ENCODE measurements around the gene AQP2.
A peak's percentile ranks its signal among the peaks of the same experiment; 100 is the strongest.

AQP2 gene

GRCh38 chr12:49943625-49943960, 6.9 kb upstream of the AQP2 start:
- no peak overlapping the region for H3K4me3 ChIP-seq (ENCODE audit: low read depth, low read length)
- no peak overlapping the region for H4K12ac ChIP-seq (ENCODE audit: low read depth, low read length)
- no peak for DNase-seq
- no peaks in the 10 kb centered on the region for H3K79me1 ChIP-seq (ENCODE audit: low read length)
- no peak overlapping the region for H3K18ac ChIP-seq (ENCODE audit: low read length)
- H4K91ac ChIP-seq (ENCODE audit: low read depth, low read length), result no peak overlapping the region
- no peak overlapping the region for H2AK5ac ChIP-seq (ENCODE audit: low read length)
- H3K27me3 ChIP-seq (ENCODE audit: insufficient read depth, low read length), result no peaks in the 10 kb centered on the region
- no peak overlapping the region for H3K9ac ChIP-seq (ENCODE audit: low read length)
- no CpG with 5 or more reads among the region's 1 CpG for WGBS (ENCODE audit: extremely low coverage, insufficient coverage, insufficient read length)
- H3K36me3 ChIP-seq (ENCODE audit: control insufficient read depth in 1 of 2, insufficient read depth in 2 of 2, low read length in 2 of 2), result no peaks in the 10 kb centered on the region
- no peak overlapping the region for H4K8ac ChIP-seq (ENCODE audit: low read depth, low read length)
- no peak overlapping the region for H2AFZ ChIP-seq (ENCODE audit: insufficient read depth, low read length, poor library complexity)
- H3K14ac ChIP-seq (ENCODE audit: low read length), result no peak overlapping the region
- H3K4me2 ChIP-seq (ENCODE audit: low read length), result no peak overlapping the region
- H3K27ac ChIP-seq (ENCODE audit: low read depth, low read length), result no peak overlapping the region
- H3K9me3 ChIP-seq (ENCODE audit: insufficient read depth, low read depth, low read length), result no peaks in the 10 kb centered on the region
- no peak overlapping the region for H2BK120ac ChIP-seq (ENCODE audit: insufficient read depth, low read length, poor library complexity)
- H3K23ac ChIP-seq (ENCODE audit: low read length), result no peak overlapping the region
- H3K4me1 ChIP-seq (ENCODE audit: control insufficient read depth in 1 of 2, insufficient read depth in 2 of 2, low read length in 2 of 2), result peaks cover 0 to 2% of the 10 kb centered on the region in 2 experiments
- H2BK5ac ChIP-seq (ENCODE audit: low read depth, low read length, poor library complexity), result no peak overlapping the region
- no peak overlapping the region for H3K4ac ChIP-seq (ENCODE audit: low read depth, low read length)
- no peaks in the 10 kb centered on the region for H3K79me2 ChIP-seq (ENCODE audit: control insufficient read depth, insufficient read depth, low read length, poor library complexity)
- no peak overlapping the region for H2BK12ac ChIP-seq (ENCODE audit: low read length)

GRCh38 chr12:49944046-49944445, 6.5 kb upstream of the AQP2 start:
- H3K79me2 ChIP-seq (ENCODE audit: control insufficient read depth, insufficient read depth, low read length, poor library complexity), result no peaks in the 10 kb centered on the region
- no peak overlapping the region for H4K91ac ChIP-seq (ENCODE audit: low read depth, low read length)
- H2BK5ac ChIP-seq (ENCODE audit: low read depth, low read length, poor library complexity), result no peak overlapping the region
- no peak overlapping the region for H3K27ac ChIP-seq (ENCODE audit: low read depth, low read length)
- no peak overlapping the region for H4K12ac ChIP-seq (ENCODE audit: low read depth, low read length)
- H2BK12ac ChIP-seq (ENCODE audit: low read length), result no peak overlapping the region
- no peak for DNase-seq
- no peak overlapping the region for H3K4me2 ChIP-seq (ENCODE audit: low read length)
- no peak overlapping the region for H3K9ac ChIP-seq (ENCODE audit: low read length)
- no peaks in the 10 kb centered on the region for H3K79me1 ChIP-seq (ENCODE audit: low read length)
- H2AK5ac ChIP-seq (ENCODE audit: low read length), result no peak overlapping the region
- no peaks in the 10 kb centered on the region for H3K9me3 ChIP-seq (ENCODE audit: insufficient read depth, low read depth, low read length)
- no peak overlapping the region for H3K4ac ChIP-seq (ENCODE audit: low read depth, low read length)
- H3K27me3 ChIP-seq (ENCODE audit: insufficient read depth, low read length), result no peaks in the 10 kb centered on the region
- H4K8ac ChIP-seq (ENCODE audit: low read depth, low read length), result no peak overlapping the region
- no peak overlapping the region for H2AFZ ChIP-seq (ENCODE audit: insufficient read depth, low read length, poor library complexity)
- H3K23ac ChIP-seq (ENCODE audit: low read length), result no peak overlapping the region
- H2BK120ac ChIP-seq (ENCODE audit: insufficient read depth, low read length, poor library complexity), result no peak overlapping the region
- H3K18ac ChIP-seq (ENCODE audit: low read length), result no peak overlapping the region
- H3K4me1 ChIP-seq (ENCODE audit: control insufficient read depth in 1 of 2, insufficient read depth in 2 of 2, low read length in 2 of 2), result peaks cover 0 to 2% of the 10 kb centered on the region in 2 experiments
- H3K36me3 ChIP-seq (ENCODE audit: control insufficient read depth in 1 of 2, insufficient read depth in 2 of 2, low read length in 2 of 2), result no peaks in the 10 kb centered on the region
- H3K4me3 ChIP-seq (ENCODE audit: low read depth, low read length), result no peak overlapping the region
- H3K14ac ChIP-seq (ENCODE audit: low read length), result no peak overlapping the region
- no CpG with 5 or more reads among the region's 5 CpGs for WGBS (ENCODE audit: extremely low coverage, insufficient coverage, insufficient read length)

GRCh38 chr12:49944718-49945117, 5.8 kb upstream of the AQP2 start:
- H2BK5ac ChIP-seq (ENCODE audit: low read depth, low read length, poor library complexity), result no peak overlapping the region
- no peak overlapping the region for H2BK12ac ChIP-seq (ENCODE audit: low read length)
- H4K12ac ChIP-seq (ENCODE audit: low read depth, low read length), result no peak overlapping the region
- no peak overlapping the region for H3K4me2 ChIP-seq (ENCODE audit: low read length)
- H3K27ac ChIP-seq (ENCODE audit: low read depth, low read length), result no peak overlapping the region
- H2AK5ac ChIP-seq (ENCODE audit: low read length), result no peak overlapping the region
- no peak overlapping the region for H4K91ac ChIP-seq (ENCODE audit: low read depth, low read length)
- H3K4me1 ChIP-seq (ENCODE audit: control insufficient read depth in 1 of 2, insufficient read depth in 2 of 2, low read length in 2 of 2), result peaks cover 0 to 2% of the 10 kb centered on the region in 2 experiments
- H3K23ac ChIP-seq (ENCODE audit: low read length), result no peak overlapping the region
- no peak overlapping the region for H3K4me3 ChIP-seq (ENCODE audit: low read depth, low read length)
- no peaks in the 10 kb centered on the region for H3K36me3 ChIP-seq (ENCODE audit: control insufficient read depth in 1 of 2, insufficient read depth in 2 of 2, low read length in 2 of 2)
- DNase-seq, result no peak
- no peak overlapping the region for H2BK120ac ChIP-seq (ENCODE audit: insufficient read depth, low read length, poor library complexity)
- no peaks in the 10 kb centered on the region for H3K79me1 ChIP-seq (ENCODE audit: low read length)
- no peak overlapping the region for H3K4ac ChIP-seq (ENCODE audit: low read depth, low read length)
- H3K27me3 ChIP-seq (ENCODE audit: insufficient read depth, low read length), result no peaks in the 10 kb centered on the region
- no CpG with 5 or more reads among the region's 3 CpGs for WGBS (ENCODE audit: extremely low coverage, insufficient coverage, insufficient read length)
- H3K9me3 ChIP-seq (ENCODE audit: insufficient read depth, low read depth, low read length), result no peaks in the 10 kb centered on the region
- H3K79me2 ChIP-seq (ENCODE audit: control insufficient read depth, insufficient read depth, low read length, poor library complexity), result no peaks in the 10 kb centered on the region
- H4K8ac ChIP-seq (ENCODE audit: low read depth, low read length), result no peak overlapping the region
- no peak overlapping the region for H3K18ac ChIP-seq (ENCODE audit: low read length)
- H2AFZ ChIP-seq (ENCODE audit: insufficient read depth, low read length, poor library complexity), result no peak overlapping the region
- no peak overlapping the region for H3K14ac ChIP-seq (ENCODE audit: low read length)
- H3K9ac ChIP-seq (ENCODE audit: low read length), result no peak overlapping the region

GRCh38 chr12:49945394-49946080, 5.0 kb upstream of the AQP2 start:
- Histone ChIP-seq H3K79me1 (ENCODE audit: low read length) (no peaks in the 10 kb centered on the region), H3K27ac (ENCODE audit: low read depth, low read length) (no peak overlapping the region), H3K18ac (ENCODE audit: low read length) (no peak overlapping the region), H3K9me3 (ENCODE audit: insufficient read depth, low read depth, low read length) (no peaks in the 10 kb centered on the region), H3K23ac (ENCODE audit: low read length) (no peak overlapping the region), H4K12ac (ENCODE audit: low read depth, low read length) (no peak overlapping the region), H2BK12ac (ENCODE audit: low read length) (no peak overlapping the region), H3K4me2 (ENCODE audit: low read length) (peak overlapping the region; percentile 64), H3K4me3 (ENCODE audit: low read depth, low read length) (no peak overlapping the region), H3K4me1 (ENCODE audit: control insufficient read depth in 1 of 2, insufficient read depth in 2 of 2, low read length in 2 of 2) (peaks cover 0 to 2% of the 10 kb centered on the region in 2 experiments), H3K4ac (ENCODE audit: low read depth, low read length) (no peak overlapping the region), H3K79me2 (ENCODE audit: control insufficient read depth, insufficient read depth, low read length, poor library complexity) (no peaks in the 10 kb centered on the region), H4K8ac (ENCODE audit: low read depth, low read length) (no peak overlapping the region), H3K27me3 (ENCODE audit: insufficient read depth, low read length) (no peaks in the 10 kb centered on the region), H3K14ac (ENCODE audit: low read length) (no peak overlapping the region), H2BK120ac (ENCODE audit: insufficient read depth, low read length, poor library complexity) (no peak overlapping the region), H4K91ac (ENCODE audit: low read depth, low read length) (no peak overlapping the region), H3K36me3 (ENCODE audit: control insufficient read depth in 1 of 2, insufficient read depth in 2 of 2, low read length in 2 of 2) (no peaks in the 10 kb centered on the region), H2BK5ac (ENCODE audit: low read depth, low read length, poor library complexity) (no peak overlapping the region), H2AFZ (ENCODE audit: insufficient read depth, low read length, poor library complexity) (peak overlapping the region; percentile 59), H2AK5ac (ENCODE audit: low read length) (no peak overlapping the region), H3K9ac (ENCODE audit: low read length) (no peak overlapping the region)
- DNase-seq, result peak; percentile 73 to 83
- WGBS (ENCODE audit: extremely low coverage, insufficient coverage, insufficient read length), result no CpG with 5 or more reads among the region's 28 CpGs

Measured in trophoblast cell (in vitro differentiated cells and primary cell).